A549 (cell line): ENCODE data around the gene GPR183. TPM values are rescaled to one million over a fixed set of nuclear protein-coding genes. Genes with fewer than 3 reads are reported as not detected.

Source experiments
- ATAC-seq, 2 experiments: fragments of 200-7000 bp in 1 of 2; fragments of >200 bp in 1 of 2; cut with Nextera tagmentation in 1 of 2; cut with Tn5 transposase in 1 of 2; 3 replicates each; pipeline versions ENCODE4 v1.8.0 to v1.9.1; 2018 to 2020; ENCODE audit warnings: mild to moderate bottlenecking in 1 of 2, moderate library complexity in 1 of 2
- CTCF ChIA-PET: fragments of 300-600 bp; sonication (Branson Sonifier 250); formaldehyde crosslinking; extraction: SDS; loops from one replicate; lab custom pipeline; 2021; ENCODE audit warnings: antibody characterized with exemption, inconsistent platforms; lab: Yijun Ruan, JAX
- POLR2A ChIA-PET: fragments of 350-600 bp; formaldehyde crosslinking; extraction: SDS; loops from one replicate; lab custom pipeline; 2021; ENCODE audit warnings: antibody characterized with exemption, inconsistent platforms; lab: Yijun Ruan, JAX
- DNase-seq, 2 experiments: peaks; one replicate each; pipeline versions ENCODE4 v3.0.0 to v3.0.0-alpha.2; 2011 to 2016; ENCODE audit warnings: low read depth in 1 of 2, low spot score in 1 of 2
- FAIRE-seq: peaks from 2 replicates; lab custom pipeline; 2011; peaks lifted over from hg19 to GRCh38; lab: Jason Lieb, UNC
- H3K27ac ChIP-seq, 2 experiments: fragments of >200 bp; sonication (Bioruptor Twin); formaldehyde crosslinking; 3 replicates each; pipeline ENCODE4 v1.5.1; 2016 to 2017
- H3K4me1 ChIP-seq: fragments of >200 bp; sonication (Bioruptor Twin); formaldehyde crosslinking; 3 replicates; pipeline ENCODE4 v1.6.1; 2016
- H3K4me2 ChIP-seq: fragments of >200 bp; sonication (Bioruptor Twin); formaldehyde crosslinking; 3 replicates; pipeline ENCODE4 v1.6.1; 2016
- H3K4me3 ChIP-seq: fragments of >200 bp; sonication (Bioruptor Twin); formaldehyde crosslinking; 3 replicates; pipeline ENCODE4 v1.5.1; 2016
- H3K9me3 ChIP-seq: fragments of >200 bp; sonication (Bioruptor Twin); formaldehyde crosslinking; 3 replicates; pipeline ENCODE4 v1.6.1; 2016
- CEBPB ChIP-seq, 2 experiments: fragments of >200 bp in 1 of 2; sonication (Bioruptor Twin) in 1 of 2; formaldehyde crosslinking in 1 of 2; IDR thresholded peaks; 2 replicates each; pipeline ENCODE4 v1.6.1; 2012 to 2016
- CHD2 ChIP-seq: fragments of 150-350 bp; IDR thresholded peaks from 2 replicates; pipeline ENCODE4 v1.6.1; 2014; ENCODE audit warnings: low read length; ENCODE audit not compliant: partially characterized antibody
- CTCF ChIP-seq: fragments of >200 bp; sonication (Bioruptor Twin); formaldehyde crosslinking; IDR thresholded peaks from 3 replicates; pipeline ENCODE4 v1.5.1; 2016
- EP300 ChIP-seq, 2 experiments: fragments of >200 bp; sonication (Bioruptor Twin); formaldehyde crosslinking; IDR thresholded peaks; 2 replicates in 1 of 2; 3 replicates in 1 of 2; pipeline ENCODE4 v1.6.1; 2016 to 2017
- FOSL2 ChIP-seq, 2 experiments: fragments of 450-650 bp in 1 of 2; fragments of >200 bp in 1 of 2; sonication (Bioruptor Twin) in 1 of 2; formaldehyde crosslinking; IDR thresholded peaks; 2 replicates each; pipeline versions ENCODE4 v1.5.0 to v1.6.1; 2016 to 2020; ENCODE audit warnings: mild to moderate bottlenecking in 1 of 2, moderate library complexity in 1 of 2
- FOXS1 ChIP-seq: fragments of 250-450 bp; sonication (Bioruptor Pico); IDR thresholded peaks from 2 replicates; pipeline ENCODE4 v1.5.0; 2020; ENCODE audit warnings: mild to moderate bottlenecking, moderate library complexity
- MAZ ChIP-seq: fragments of 150-350 bp; IDR thresholded peaks from 2 replicates; pipeline ENCODE4 v1.6.1; 2014; ENCODE audit warnings: antibody characterized with exemption, low read depth, low read length, borderline replicate concordance
- MYC ChIP-seq: IDR thresholded peaks from 2 replicates; pipeline ENCODE4 v1.6.1; 2012; ENCODE audit warnings: mild to moderate bottlenecking, inconsistent platforms, low read length, improper control_type of control experiment, borderline replicate concordance
- NPAS2 ChIP-seq: fragments of 250-450 bp; sonication (Bioruptor Pico); IDR thresholded peaks from 2 replicates; pipeline ENCODE4 v1.8.0; 2022; ENCODE audit warnings: mild to moderate bottlenecking, moderate library complexity, borderline replicate concordance
- NR3C1 ChIP-seq: fragments of >200 bp; sonication (Bioruptor Twin); formaldehyde crosslinking; IDR thresholded peaks from 3 replicates; pipeline ENCODE4 v1.6.1; 2017
- RAD21 ChIP-seq, 2 experiments: fragments of >200 bp in 1 of 2; sonication (Bioruptor Twin) in 1 of 2; formaldehyde crosslinking in 1 of 2; IDR thresholded peaks in 1 of 2; conservative IDR thresholded peaks in 1 of 2; 2 replicates in 1 of 2; 3 replicates in 1 of 2; pipeline ENCODE4 v1.6.1; 2012 to 2018; ENCODE audit warnings: inconsistent platforms in 1 of 2
- RCOR1 ChIP-seq: fragments of 150-350 bp; IDR thresholded peaks from 2 replicates; pipeline ENCODE4 v1.6.1; 2014; ENCODE audit warnings: antibody characterized with exemption, low read length, low read depth
- RFX5 ChIP-seq: fragments of 450-650 bp; IDR thresholded peaks from 2 replicates; pipeline ENCODE4 v1.7.1; 2014; ENCODE audit warnings: antibody characterized with exemption, mild to moderate bottlenecking, moderate library complexity
- TFCP2L1 ChIP-seq: fragments of 250-450 bp; sonication (Bioruptor Pico); IDR thresholded peaks from 2 replicates; pipeline ENCODE4 v1.5.0; 2021; ENCODE audit warnings: mild to moderate bottlenecking
- USF2 ChIP-seq: fragments of 450-650 bp; IDR thresholded peaks from 2 replicates; pipeline ENCODE4 v1.6.1; 2014; ENCODE audit warnings: antibody characterized with exemption
- ZNF302 ChIP-seq: fragments of 250-450 bp; sonication (Bioruptor Pico); IDR thresholded peaks from 2 replicates; pipeline ENCODE4 v1.9.0; 2021; ENCODE audit warnings: inconsistent platforms, mild to moderate bottlenecking, moderate library complexity
- WGBS: methylation state at CpG from one replicate; pipeline ENCODE4 v1.1.6; 2017; ENCODE audit errors: missing lambda C conversion rate; 5-methylcytosine and 5-hydroxymethylcytosine counted together
- polyA plus RNA-seq, 4 experiments: library from polyadenylated mRNA; depleted of rRNA in 3 of 4; stranded (reverse); fragments of >200 nt; fragmentation: RNase III in 1 of 4; extraction: RNeasy Plus Mini Kit Qiagen cat#74134 plus additional on column Dnase treatment in 1 of 4; gene quantifications; 2 replicates in 3 of 4; 3 replicates in 1 of 4; pipeline ENCODE4 v1.2.3, GENCODE V29; 2011 to 2017
- TF ChIP-seq, protein P1 (sequence below): IDR thresholded peaks from 2 replicates; pipeline ENCODE4 v1.6.1; 2012
- TF ChIP-seq, protein P2 (sequence below): fragments of 200-600 bp; sonication (generic); IDR thresholded peaks from 2 replicates; pipeline ENCODE4 v1.6.1; 2016; ENCODE audit warnings: antibody characterized with exemption, mild to moderate bottlenecking, moderate library complexity
- TF ChIP-seq, protein P3 (sequence below): fragments of 250-450 bp; sonication (Bioruptor Pico); IDR thresholded peaks from 2 replicates; pipeline ENCODE4 v1.5.0; 2020; ENCODE audit warnings: low read depth, mild to moderate bottlenecking, moderate library complexity

GPR183 gene
- polyA plus RNA-seq, 2 of the 4 experiments (the other 2 are of a cell fraction) = not detected

GRCh38 chr13:99331881-99332293, 24.7 kb upstream of the GPR183 start:
- Histone ChIP-seq H3K9me3 (no peaks in the 10 kb centered on the region), H3K4me2 (no peak overlapping the region), H3K4me3 (no peak overlapping the region), H3K27ac (no peak overlapping the region)
- POLR2A ChIA-PET = no interaction called here
- DNase-seq = no peak
- ATAC-seq = no peak
- no peak for TF ChIP-seq EP300 (IDR thresholded peaks at IDR 0.05)
- no peak for TF ChIP-seq FOXS1 (CRISPR knock-in tag)
- no peak for TF ChIP-seq NPAS2 (CRISPR knock-in tag)
- no peak for TF ChIP-seq CTCF
- TF ChIP-seq MAZ = no peak
- no peak for TF ChIP-seq NR3C1
- TF ChIP-seq CHD2 = no peak
- TF ChIP-seq, protein P1, sequence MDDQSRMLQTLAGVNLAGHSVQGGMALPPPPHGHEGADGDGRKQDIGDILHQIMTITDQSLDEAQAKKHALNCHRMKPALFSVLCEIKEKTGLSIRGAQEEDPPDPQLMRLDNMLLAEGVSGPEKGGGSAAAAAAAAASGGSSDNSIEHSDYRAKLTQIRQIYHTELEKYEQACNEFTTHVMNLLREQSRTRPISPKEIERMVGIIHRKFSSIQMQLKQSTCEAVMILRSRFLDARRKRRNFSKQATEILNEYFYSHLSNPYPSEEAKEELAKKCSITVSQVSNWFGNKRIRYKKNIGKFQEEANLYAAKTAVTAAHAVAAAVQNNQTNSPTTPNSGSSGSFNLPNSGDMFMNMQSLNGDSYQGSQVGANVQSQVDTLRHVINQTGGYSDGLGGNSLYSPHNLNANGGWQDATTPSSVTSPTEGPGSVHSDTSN = no peak
- TF ChIP-seq, protein P2, sequence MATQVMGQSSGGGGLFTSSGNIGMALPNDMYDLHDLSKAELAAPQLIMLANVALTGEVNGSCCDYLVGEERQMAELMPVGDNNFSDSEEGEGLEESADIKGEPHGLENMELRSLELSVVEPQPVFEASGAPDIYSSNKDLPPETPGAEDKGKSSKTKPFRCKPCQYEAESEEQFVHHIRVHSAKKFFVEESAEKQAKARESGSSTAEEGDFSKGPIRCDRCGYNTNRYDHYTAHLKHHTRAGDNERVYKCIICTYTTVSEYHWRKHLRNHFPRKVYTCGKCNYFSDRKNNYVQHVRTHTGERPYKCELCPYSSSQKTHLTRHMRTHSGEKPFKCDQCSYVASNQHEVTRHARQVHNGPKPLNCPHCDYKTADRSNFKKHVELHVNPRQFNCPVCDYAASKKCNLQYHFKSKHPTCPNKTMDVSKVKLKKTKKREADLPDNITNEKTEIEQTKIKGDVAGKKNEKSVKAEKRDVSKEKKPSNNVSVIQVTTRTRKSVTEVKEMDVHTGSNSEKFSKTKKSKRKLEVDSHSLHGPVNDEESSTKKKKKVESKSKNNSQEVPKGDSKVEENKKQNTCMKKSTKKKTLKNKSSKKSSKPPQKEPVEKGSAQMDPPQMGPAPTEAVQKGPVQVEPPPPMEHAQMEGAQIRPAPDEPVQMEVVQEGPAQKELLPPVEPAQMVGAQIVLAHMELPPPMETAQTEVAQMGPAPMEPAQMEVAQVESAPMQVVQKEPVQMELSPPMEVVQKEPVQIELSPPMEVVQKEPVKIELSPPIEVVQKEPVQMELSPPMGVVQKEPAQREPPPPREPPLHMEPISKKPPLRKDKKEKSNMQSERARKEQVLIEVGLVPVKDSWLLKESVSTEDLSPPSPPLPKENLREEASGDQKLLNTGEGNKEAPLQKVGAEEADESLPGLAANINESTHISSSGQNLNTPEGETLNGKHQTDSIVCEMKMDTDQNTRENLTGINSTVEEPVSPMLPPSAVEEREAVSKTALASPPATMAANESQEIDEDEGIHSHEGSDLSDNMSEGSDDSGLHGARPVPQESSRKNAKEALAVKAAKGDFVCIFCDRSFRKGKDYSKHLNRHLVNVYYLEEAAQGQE = no peak
- no peak for TF ChIP-seq RAD21 (conservative IDR thresholded peaks at IDR 0.05 in 1 of 2, IDR thresholded peaks at IDR 0.05 in 1 of 2)
- no peak for TF ChIP-seq CEBPB (IDR thresholded peaks at IDR 0.05)
- TF ChIP-seq FOSL2 (IDR thresholded peaks at IDR 0.05) = no peak
- TF ChIP-seq FOSL2 (CRISPR knock-in tag; IDR thresholded peaks at IDR 0.05) = no peak
- TF ChIP-seq ZNF302 = no peak
- no peak for TF ChIP-seq TFCP2L1 (CRISPR knock-in tag)
- TF ChIP-seq MYC = no peak
- no peak for TF ChIP-seq RCOR1
- no peak for TF ChIP-seq USF2
- no peak for TF ChIP-seq RFX5
- TF ChIP-seq, all 56 proteins: peak for 0
- 82% methylated on average over 5 of the region's 5 CpGs for WGBS
- no peaks in the 10 kb centered on the region for H3K4me1 ChIP-seq
- CTCF ChIA-PET = no interaction called here
- FAIRE-seq = no peak

- TF ChIP-seq MYC (no peak), NPAS2 (CRISPR knock-in tag) (no peak), ZNF302 (no peak), TFCP2L1 (CRISPR knock-in tag) (no peak), CTCF (no peak)
- TF ChIP-seq, protein P3, sequence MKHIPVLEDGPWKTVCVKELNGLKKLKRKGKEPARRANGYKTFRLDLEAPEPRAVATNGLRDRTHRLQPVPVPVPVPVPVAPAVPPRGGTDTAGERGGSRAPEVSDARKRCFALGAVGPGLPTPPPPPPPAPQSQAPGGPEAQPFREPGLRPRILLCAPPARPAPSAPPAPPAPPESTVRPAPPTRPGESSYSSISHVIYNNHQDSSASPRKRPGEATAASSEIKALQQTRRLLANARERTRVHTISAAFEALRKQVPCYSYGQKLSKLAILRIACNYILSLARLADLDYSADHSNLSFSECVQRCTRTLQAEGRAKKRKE = no peak
- Histone ChIP-seq H3K27ac (no peak overlapping the region), H3K4me1 (no peaks in the 10 kb centered on the region), H3K9me3 (no peaks in the 10 kb centered on the region), H3K4me3 (no peak overlapping the region), H3K4me2 (no peak overlapping the region)
- ATAC-seq = no peak
- no peak for FAIRE-seq
- ChIA-PET POLR2A (no interaction called here), CTCF (no interaction called here)
- 60% methylated on average over 6 of the region's 6 CpGs for WGBS
- no peak for DNase-seq
Measured at GRCh38 chr13:99330942-99331341, 23.7 kb upstream of the GPR183 start.
